NOMO-1 treated with dmso at 0.1 percent for 144 hours (cell line): ENCODE results near the gene BAHD1.
"Not testable (repeated sequence)": the region's sequence is repeated elsewhere in the genome, so short reads cannot be mapped to it uniquely, and the experiment has no call there.

Experiments used
- DNase-seq: peaks from one replicate; lab custom pipeline; 2025; ENCODE audit not compliant: unreplicated experiment; lab: John Stamatoyannopoulos, UW

Gene BAHD1

DNA sequence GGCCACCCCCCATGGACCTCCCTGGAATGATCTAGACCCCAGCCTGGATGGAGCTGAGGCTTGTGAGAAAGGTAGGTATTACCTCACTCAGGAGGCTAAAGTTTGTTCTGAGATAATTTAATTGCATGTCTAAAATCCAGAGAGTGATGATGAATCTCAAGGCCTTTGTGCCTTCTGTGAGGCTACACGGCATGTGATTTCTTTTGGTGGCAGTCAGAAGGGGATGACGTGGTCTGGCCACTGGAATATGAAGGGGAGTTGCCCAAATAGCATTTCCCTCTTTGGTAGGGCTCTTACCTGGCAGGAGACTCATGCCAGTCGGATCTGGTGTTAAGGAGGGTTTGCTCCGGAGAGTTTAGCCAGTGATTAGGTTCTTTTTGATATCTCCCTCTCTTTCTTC, 2.5 kb downstream of the BAHD1 start:
- no peak for DNase-seq

DNA sequence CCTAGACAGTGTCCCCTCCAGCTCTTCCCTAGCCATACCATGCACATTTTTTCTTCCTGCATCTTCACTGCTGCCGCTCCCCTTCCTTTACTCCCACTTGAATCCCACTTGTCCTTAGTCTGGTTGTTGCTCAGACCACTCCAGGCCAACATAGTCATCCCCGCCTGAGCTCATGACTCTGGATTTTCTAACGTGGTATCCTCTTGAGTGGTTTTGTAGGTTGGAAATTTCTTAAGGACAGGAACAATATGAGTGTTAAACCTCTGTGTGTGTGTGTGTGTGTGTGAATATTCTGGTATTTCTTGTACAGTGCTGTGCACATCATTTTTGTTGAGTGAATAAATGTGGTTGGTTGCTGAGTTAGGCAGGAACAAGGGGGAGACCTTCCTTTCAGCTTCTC, 3.1 kb downstream of the BAHD1 start:
- DNase-seq, result no peak

DNA sequence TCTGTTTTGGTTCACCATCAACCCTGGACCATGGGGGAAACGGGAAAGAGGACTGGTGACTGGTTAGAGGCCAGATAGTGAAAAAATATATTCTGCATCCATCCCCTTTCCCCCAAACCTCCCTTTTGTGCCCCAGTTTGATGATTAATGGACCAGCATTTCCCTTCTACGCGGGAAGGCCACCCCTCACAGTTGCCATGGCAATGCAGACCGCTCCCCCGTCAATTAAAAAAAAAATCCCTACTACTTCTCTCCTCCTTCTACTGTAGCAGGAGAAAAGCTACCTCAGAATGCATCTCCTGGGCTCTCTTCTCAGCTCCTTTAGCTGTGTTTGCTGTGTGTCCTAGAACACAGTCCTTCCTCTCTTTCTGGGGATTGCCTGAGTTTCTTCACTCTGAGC, 4.0 kb downstream of the BAHD1 start:
- DNase-seq, result no peak

DNA sequence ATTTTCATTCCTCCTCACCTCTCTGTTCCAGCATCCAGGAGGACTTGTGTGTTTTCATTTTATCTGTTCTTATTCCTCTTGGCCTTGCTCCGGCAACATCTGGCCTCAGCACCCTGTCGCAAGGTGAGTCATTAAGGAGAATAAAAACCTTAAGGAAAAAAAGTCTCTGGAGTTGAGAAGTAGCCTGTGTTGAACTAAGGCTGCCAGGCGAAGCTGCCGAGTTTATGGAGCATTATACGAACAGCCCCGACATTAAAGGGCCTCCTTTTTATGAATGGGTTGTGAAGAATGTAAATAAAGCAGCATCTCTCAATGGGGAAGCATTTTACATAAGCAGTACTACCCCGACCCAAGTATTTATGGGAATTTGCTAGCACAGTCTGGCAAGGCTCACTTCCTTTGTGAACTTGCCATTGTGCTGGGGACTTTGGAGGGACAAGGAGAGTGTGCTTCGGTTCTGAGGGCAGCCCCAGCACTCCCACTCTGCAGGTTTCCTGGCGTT, 4.7 kb downstream of the BAHD1 start:
- no peak for DNase-seq

DNA sequence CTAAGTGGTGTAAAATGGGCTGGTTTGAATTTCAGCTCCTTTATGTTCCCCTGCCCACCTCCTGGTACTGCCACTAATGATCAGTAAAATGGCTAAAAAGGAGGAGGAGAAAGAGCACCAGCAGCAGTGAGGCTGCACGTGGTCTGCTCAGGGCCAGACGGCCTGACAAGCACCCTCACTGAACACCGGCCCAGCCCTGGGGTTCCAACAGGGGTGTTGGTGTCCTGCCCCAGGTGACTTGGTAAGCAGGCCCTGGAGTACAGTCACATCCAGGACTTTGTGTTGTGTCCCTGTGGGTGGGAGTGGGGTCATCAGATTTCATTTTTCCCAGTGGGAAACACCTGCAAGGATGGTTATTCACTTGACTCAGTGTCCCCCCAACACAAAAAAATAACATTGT, 5.4 kb downstream of the BAHD1 start:
- no peak for DNase-seq

DNA sequence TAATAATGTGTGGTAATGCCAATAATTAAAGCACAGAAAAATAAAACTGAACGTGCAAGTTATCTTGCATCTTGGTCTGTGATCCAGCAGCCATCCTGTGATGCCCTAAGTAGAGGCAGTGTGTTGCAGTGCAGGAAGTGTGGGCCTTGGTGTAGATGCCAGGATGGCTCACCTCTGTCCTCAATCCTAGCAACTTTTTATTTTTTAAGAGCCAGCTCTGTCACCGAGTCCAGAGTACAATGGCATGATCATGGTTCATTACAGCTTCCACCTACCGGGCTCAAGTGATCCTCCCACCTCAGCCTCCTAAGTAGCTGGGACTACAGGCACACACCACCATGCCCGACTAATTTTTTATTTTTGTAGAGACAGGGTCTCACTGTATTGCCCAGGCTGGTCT, 7.6 kb downstream of the BAHD1 start:
- DNase-seq, result no peak

DNA sequence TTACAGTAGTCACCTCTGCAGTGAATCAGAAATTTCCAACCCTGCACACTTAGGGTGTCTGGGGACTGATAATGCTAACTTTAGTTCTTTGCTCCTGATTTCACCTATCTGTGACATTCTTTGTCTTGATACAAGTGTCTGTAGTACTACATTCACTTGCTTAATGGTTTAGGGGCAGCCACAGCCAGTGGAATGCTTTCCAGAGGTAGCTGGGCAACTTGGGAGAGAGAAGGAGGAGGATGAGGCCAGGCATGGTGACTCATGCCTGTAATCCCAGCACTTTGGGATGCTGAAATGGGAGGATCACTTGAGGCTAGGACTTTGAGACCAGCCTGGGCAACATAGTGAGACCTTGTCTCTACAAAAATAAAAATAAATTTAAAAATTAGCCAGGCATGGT, 8.5 kb downstream of the BAHD1 start:
- DNase-seq, result no peak

- no peak for DNase-seq
These were observed 9.3 kb downstream of the BAHD1 start for GRCh38 chr15:40450047-40450446.

DNA sequence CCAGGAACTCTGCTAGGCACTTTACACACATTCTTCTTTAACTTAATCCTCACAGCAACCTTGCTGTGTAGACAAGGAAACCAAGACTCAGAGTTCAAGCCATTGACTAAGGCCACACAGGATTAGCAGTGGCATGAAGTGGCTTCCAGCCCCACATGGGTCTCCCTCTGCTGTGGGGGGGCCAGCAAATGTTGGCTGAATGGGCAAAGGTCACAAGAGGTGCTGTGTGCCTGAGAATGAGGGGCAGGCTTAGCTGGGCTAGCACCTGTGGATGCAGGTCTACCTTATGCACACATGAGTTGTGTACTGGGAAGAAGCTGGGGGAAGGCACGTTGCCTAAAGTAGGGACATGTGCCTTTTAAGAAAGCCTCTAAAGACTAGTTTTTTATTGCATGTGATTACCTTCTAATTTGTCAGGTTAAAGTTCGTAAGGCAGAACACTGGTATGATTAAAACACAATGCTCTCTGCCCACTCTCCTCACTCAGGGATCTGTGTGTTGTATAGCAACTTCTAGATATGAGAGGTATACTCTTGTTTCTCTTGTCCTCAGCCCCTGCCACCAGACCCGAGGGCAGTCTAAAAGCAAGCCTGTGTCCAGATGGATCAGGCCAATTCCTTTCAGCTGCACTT, 10.9 kb downstream of the BAHD1 start:
- DNase-seq, result no peak

GRCh38 chr15:40452296-40453090, 11.7 kb downstream of the BAHD1 start:
- no peak for DNase-seq

- DNase-seq, result not testable (repeated sequence)
These were observed 13.2 kb downstream of the BAHD1 start for GRCh38 chr15:40453941-40454340.

GRCh38 chr15:40454904-40455391, 14.2 kb downstream of the BAHD1 start:
- DNase-seq, result no peak

DNA sequence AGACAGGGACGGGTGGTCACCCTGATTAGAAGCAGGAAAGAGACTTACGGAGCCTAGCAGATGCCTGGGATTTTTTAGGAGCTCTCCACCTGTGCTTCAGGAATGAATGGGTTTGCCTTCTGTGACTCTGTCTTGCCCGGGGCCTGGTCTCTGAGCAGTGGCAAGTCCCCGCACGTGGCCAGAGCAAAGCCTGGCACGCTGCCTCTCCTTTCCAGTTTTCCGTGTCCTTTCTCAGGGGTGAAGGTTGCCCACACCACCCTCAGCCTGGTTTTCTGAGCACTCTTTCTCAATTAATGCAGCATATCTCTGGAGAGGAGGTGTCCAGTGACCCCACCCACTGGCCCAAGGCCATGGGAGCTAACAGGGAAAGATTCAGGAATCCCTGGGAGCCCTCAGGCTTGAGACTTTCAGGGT, 15.6 kb downstream of the BAHD1 start:
- DNase-seq, result no peak

- DNase-seq, result no peak
These were observed 16.0 kb downstream of the BAHD1 start for GRCh38 chr15:40456738-40457137.

DNA sequence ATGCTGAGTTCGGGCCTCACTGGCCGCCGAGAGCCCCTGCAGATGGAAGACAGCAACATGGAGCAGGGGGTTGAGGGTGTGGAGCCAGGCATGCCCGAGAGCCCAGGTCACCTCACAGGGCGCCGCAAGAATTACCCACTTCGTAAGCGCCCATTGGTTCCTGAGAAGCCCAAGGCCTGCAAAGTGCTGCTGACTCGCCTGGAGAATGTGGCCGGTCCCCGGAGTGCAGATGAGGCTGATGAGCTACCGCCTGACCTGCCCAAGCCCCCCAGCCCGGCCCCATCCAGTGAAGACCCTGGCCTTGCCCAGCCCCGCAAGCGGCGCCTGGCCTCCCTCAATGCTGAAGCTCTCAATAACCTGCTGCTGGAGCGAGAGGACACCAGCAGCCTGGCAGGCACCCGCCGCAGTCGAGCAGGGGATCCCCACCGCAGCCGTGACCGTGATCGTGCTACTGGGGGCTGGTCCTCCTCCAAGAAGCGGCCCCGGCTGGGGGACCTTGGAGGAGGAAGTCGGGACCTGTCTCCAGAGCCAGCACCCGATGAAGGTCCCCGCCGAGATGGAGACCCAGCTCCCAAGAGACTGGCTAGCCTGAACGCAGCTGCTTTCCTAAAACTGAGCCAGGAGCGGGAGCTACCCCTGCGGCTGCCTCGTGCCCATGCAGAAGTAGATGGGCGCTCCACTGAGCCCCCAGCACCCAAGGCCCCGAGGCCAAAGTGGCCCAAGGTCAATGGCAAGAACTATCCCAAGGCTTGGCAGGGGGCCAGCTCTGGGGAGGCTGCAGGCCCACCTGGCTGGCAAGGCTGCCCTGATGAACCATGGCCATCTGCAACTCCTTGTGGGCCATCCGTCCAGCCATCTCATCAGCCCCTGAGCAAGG, 18.0 kb downstream of the BAHD1 start:
- DNase-seq, result no peak

DNA sequence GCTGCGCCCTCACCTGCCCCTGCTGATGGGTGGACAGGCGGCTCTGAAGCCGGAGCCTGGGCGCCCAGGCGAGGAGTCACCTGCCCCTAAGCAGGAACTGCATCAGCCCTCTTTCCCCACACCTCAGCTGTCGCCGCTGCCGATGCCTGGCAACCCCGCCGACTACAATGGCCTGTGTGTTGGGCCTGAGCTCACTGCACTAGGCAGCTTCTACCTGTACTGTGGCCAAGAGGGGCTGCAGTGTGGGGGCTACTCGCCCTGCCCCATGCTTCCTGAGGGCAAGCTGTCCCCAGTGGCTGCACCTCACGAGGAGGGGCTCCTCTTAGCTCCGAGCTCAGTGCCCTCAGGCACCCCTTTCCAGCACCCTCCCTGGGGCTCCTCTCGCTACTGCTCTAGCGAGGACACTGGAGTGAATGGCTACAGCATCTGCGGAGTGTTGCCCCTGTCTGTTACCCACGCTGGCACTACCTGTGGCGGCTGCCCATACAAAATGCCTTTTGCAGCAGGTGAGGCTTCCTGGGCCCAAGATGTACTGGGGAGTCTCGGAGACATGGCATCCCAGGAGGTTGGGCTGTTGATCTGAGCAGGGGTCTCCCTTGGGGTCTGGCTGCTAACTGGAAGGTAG, 18.8 kb downstream of the BAHD1 start:
- no peak for DNase-seq

GRCh38 chr15:40460404-40460803, 19.7 kb downstream of the BAHD1 start:
- no peak for DNase-seq

DNA sequence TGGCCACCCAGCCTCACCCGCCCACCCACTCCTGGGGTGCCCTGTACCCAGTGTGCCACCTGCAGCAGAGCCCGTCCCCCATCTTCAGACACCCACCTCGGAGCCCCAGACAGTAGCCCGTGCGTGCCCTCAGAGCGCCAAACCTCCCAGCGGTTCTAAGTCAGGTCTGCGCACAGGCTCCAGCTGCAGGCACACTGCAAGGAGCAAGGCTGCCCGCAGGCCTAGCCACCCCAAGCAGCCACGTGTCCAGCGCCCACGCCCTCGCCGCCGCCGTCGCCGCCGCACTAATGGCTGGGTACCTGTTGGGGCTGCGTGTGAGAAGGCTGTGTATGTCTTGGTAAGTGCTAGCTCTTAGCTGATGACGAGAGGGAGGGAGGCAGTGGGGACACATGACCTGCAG, 21.2 kb downstream of the BAHD1 start:
- no peak for DNase-seq

- no peak for DNase-seq
These were observed 22.5 kb downstream of the BAHD1 start for GRCh38 chr15:40463279-40463678.

GRCh38 chr15:40463886-40464545, 23.3 kb downstream of the BAHD1 start:
- no peak for DNase-seq
